IMR-90 (cell line): Measurements from ENCODE around the gene RPH3AL. TPM values are rescaled to one million over a fixed set of nuclear protein-coding genes. Genes with fewer than 3 reads are reported as not detected.

Experiments used
- ATAC-seq: fragments of 200-7000 bp; cut with Tn5 transposase; 2 replicates; pipeline ENCODE4 v1.9.1; 2020; ENCODE audit warnings: low read depth, mild to moderate bottlenecking, moderate library complexity
- BruUV-seq: library from RNA; stranded (reverse); fragments of 400-500 nt; replicated peaks from 2 replicates; lab custom pipeline; 2021; lab: Mats Ljungman, UMichigan
- CTCF ChIA-PET: fragments of 300-600 bp; formaldehyde crosslinking; extraction: SDS; loops from one replicate; lab custom pipeline; 2021; ENCODE audit warnings: antibody characterized with exemption; lab: Yijun Ruan, JAX
- POLR2A ChIA-PET: fragments of 300-600 bp; sonication (Branson Sonifier 250); formaldehyde crosslinking; loops from one replicate; lab custom pipeline; 2022; ENCODE audit warnings: antibody characterized with exemption; ENCODE audit not compliant: unreplicated experiment; lab: Charles Lee
- DNase-seq: peaks from one replicate; pipeline ENCODE4 v3.0.0; 2013
- H2AFZ ChIP-seq: replicated peaks from 2 replicates; pipeline ENCODE3; 2013; ENCODE audit warnings: low read length, mild to moderate bottlenecking; ENCODE audit not compliant: poor library complexity
- H2AK5ac ChIP-seq: 2 replicates; pipeline ENCODE4 v1.6.1; 2013; ENCODE audit warnings: low read depth, low read length, inconsistent platforms
- H2AK9ac ChIP-seq: replicated peaks from 2 replicates; pipeline ENCODE3; 2013; ENCODE audit warnings: mild to moderate bottlenecking, low read depth, low read length, moderate library complexity; ENCODE audit not compliant: poor library complexity
- H2BK120ac ChIP-seq: 2 replicates; pipeline ENCODE4 v1.6.1; 2013; ENCODE audit warnings: low read depth, low read length, inconsistent platforms
- H2BK15ac ChIP-seq: 3 replicates; pipeline ENCODE4 v1.6.1; 2013; ENCODE audit warnings: low read depth, low read length, inconsistent platforms
- H2BK20ac ChIP-seq: 2 replicates; pipeline ENCODE4 v1.6.1; 2013; ENCODE audit warnings: low read depth, mild to moderate bottlenecking, inconsistent platforms, low read length, moderate library complexity
- H2BK5ac ChIP-seq: 2 replicates; pipeline ENCODE4 v1.6.1; 2013; ENCODE audit warnings: mild to moderate bottlenecking, low read depth, low read length, inconsistent platforms; ENCODE audit not compliant: poor library complexity, severe bottlenecking
- H3K14ac ChIP-seq: replicated peaks from 2 replicates; pipeline ENCODE4 v1.6.1; 2013; ENCODE audit warnings: low read depth, low read length, inconsistent platforms
- H3K18ac ChIP-seq: 2 replicates; pipeline ENCODE4 v1.6.1; 2013; ENCODE audit warnings: low read depth, low read length, control low read depth
- H3K23ac ChIP-seq: 2 replicates; pipeline ENCODE4 v1.6.1; 2013; ENCODE audit warnings: low read depth, low read length, inconsistent platforms
- H3K27ac ChIP-seq: 2 replicates; pipeline ENCODE4 v1.5.1; 2013; ENCODE audit warnings: mild to moderate bottlenecking, control low read depth, low read length; ENCODE audit not compliant: insufficient read depth
- H3K27me3 ChIP-seq: 2 replicates; pipeline ENCODE4 v1.6.1; 2013; ENCODE audit warnings: low read length; ENCODE audit not compliant: control insufficient read depth, insufficient read depth
- H3K36me3 ChIP-seq: 2 replicates; pipeline ENCODE4 v1.6.1; 2013; ENCODE audit warnings: low read length, mixed read lengths; ENCODE audit not compliant: control insufficient read depth, insufficient read depth
- H3K4ac ChIP-seq: 2 replicates; pipeline ENCODE4 v1.6.1; 2013; ENCODE audit warnings: low read depth, low read length, inconsistent platforms
- H3K4me1 ChIP-seq: 2 replicates; pipeline ENCODE4 v1.6.1; 2013; ENCODE audit warnings: low read length, mixed read lengths; ENCODE audit not compliant: control insufficient read depth, insufficient read depth
- H3K4me2 ChIP-seq: 2 replicates; pipeline ENCODE4 v1.6.1; 2013; ENCODE audit warnings: low read depth, mild to moderate bottlenecking, control low read depth, low read length, moderate library complexity
- H3K4me3 ChIP-seq: 2 replicates; pipeline ENCODE4 v1.5.1; 2013; ENCODE audit warnings: low read depth, mild to moderate bottlenecking, control low read depth, low read length, moderate library complexity; ENCODE audit not compliant: insufficient read depth
- H3K56ac ChIP-seq: 2 replicates; pipeline ENCODE4 v1.6.1; 2013; ENCODE audit warnings: low read length, inconsistent platforms; ENCODE audit not compliant: insufficient read depth; ENCODE audit errors: extremely low read depth
- H3K79me1 ChIP-seq, 2 experiments: 2 replicates each; pipeline ENCODE4 v1.6.1; 2013; ENCODE audit warnings: low read length in 2 of 2, inconsistent platforms in 1 of 2, low read depth in 1 of 2
- H3K9ac ChIP-seq: 2 replicates; pipeline ENCODE4 v1.6.1; 2013; ENCODE audit warnings: low read depth, low read length, control low read depth
- H3K9me1 ChIP-seq: 2 replicates; pipeline ENCODE4 v1.6.1; 2013; ENCODE audit warnings: low read length, inconsistent platforms; ENCODE audit not compliant: insufficient read depth
- H3K9me3 ChIP-seq: 2 replicates; pipeline ENCODE4 v1.6.1; 2013; ENCODE audit warnings: low read length; ENCODE audit not compliant: control insufficient read depth, insufficient read depth
- H4K20me1 ChIP-seq: 2 replicates; pipeline ENCODE4 v1.6.1; 2013; ENCODE audit warnings: low read length, inconsistent platforms; ENCODE audit not compliant: insufficient read depth
- H4K5ac ChIP-seq: 2 replicates; pipeline ENCODE4 v1.6.1; 2013; ENCODE audit warnings: mild to moderate bottlenecking, low read depth, low read length, control low read depth
- H4K8ac ChIP-seq, 2 experiments: 2 replicates each; pipeline ENCODE4 v1.6.1; 2013; ENCODE audit warnings: low read depth in 2 of 2, low read length in 2 of 2, control low read depth in 1 of 2, inconsistent platforms in 1 of 2
- H4K91ac ChIP-seq: 2 replicates; pipeline ENCODE4 v1.6.1; 2013; ENCODE audit warnings: low read depth, low read length, inconsistent platforms; ENCODE audit not compliant: insufficient read depth
- RCOR1 ChIP-seq: IDR thresholded peaks from 2 replicates; pipeline ENCODE4 v1.6.1; 2012; ENCODE audit warnings: mild to moderate bottlenecking, low read length, improper control_type of control experiment; ENCODE audit not compliant: insufficient replicate concordance
- SMC3 ChIP-seq: fragments of 150-350 bp; IDR thresholded peaks from 2 replicates; pipeline ENCODE4 v1.6.1; 2016; ENCODE audit warnings: low read depth, mild to moderate bottlenecking, antibody characterized with exemption, low read length, moderate library complexity
- WGBS, 2 experiments: methylation state at CpG; one replicate each; pipeline versions ENCODE4 v1.1.5 to v1.1.7; 2013; ENCODE audit warnings: missing lambda C conversion rate in 2 of 2; ENCODE audit not compliant: insufficient read length in 1 of 2; ENCODE audit errors: extremely low coverage in 2 of 2; 5-methylcytosine and 5-hydroxymethylcytosine counted together
- dilution Hi-C: fragments of 300-500 bp; cut with HindIII; formaldehyde crosslinking; loops from one replicate; pipeline ENCODE4 v1.14.3; 2018; ENCODE audit warnings: low sequenced_read_pairs; ENCODE audit not compliant: unreplicated experiment
- in situ Hi-C: fragments of 300-500 bp; cut with MboI; formaldehyde crosslinking; loops from 3 replicates; pipeline ENCODE4 v1.14.3; 2019; ENCODE audit warnings: low sequenced_read_pairs, inconsistent platforms, mixed read lengths
- intact Hi-C: fragments of 100-400 bp; cut with micrococcal nuclease; formaldehyde crosslinking; loops from 2 replicates; pipeline ENCODE4 v1.10.0; 2022
- polyA plus RNA-seq, 3 experiments: library from polyadenylated mRNA; depleted of rRNA; stranded (reverse); fragments of >200 nt; gene quantifications; 2 replicates each; pipeline ENCODE4 v1.2.3, GENCODE V29; 2012; ENCODE audit warnings: low replicate concordance in 1 of 3
- total RNA-seq: library from RNA; depleted of rRNA; stranded (reverse); fragments of >200 nt; gene quantifications from 2 replicates; pipeline ENCODE4 v1.2.3, GENCODE V29; 2012

Gene RPH3AL
- total and polyA plus RNA-seq, 2 of the 4 experiments (the other 2 are of a cell fraction), result 1.8 to 2.5 TPM

GRCh38 chr17:330993-331701 lies 21.5 kb downstream of the RPH3AL start:
- Histone ChIP-seq H3K4me1 (peaks cover 3% of the 10 kb centered on the region; the same call in 1 of the 2 replicates), H3K9me3 (no peaks in the 10 kb centered on the region), H3K14ac (no peak overlapping the region), H3K79me1 (no peaks in the 10 kb centered on the region), H4K8ac (no peak overlapping the region), H3K27ac (no peak overlapping the region), H2BK120ac (no peak overlapping the region), H2BK5ac (no peak overlapping the region), H3K4ac (no peak overlapping the region), H2BK20ac (no peak overlapping the region), H2BK15ac (no peak overlapping the region), H4K5ac (no peak overlapping the region), H3K36me3 (no peaks in the 10 kb centered on the region), H3K56ac (no peak overlapping the region), H2AFZ (peak overlapping the region; percentile 48), H3K9me1 (no peaks in the 10 kb centered on the region), H3K27me3 (peaks cover 25% of the 10 kb centered on the region; the same call in 1 of the 2 replicates), H3K23ac (no peak overlapping the region), H3K18ac (no peak overlapping the region), H3K4me3 (no peak overlapping the region), H4K20me1 (no peaks in the 10 kb centered on the region), H2AK5ac (no peak overlapping the region), H3K9ac (no peak overlapping the region), H4K91ac (no peak overlapping the region), H2AK9ac (no peak overlapping the region), H3K4me2 (no peak overlapping the region)
- no peak for TF ChIP-seq RCOR1
- no peak for TF ChIP-seq SMC3
- no TSS peak for BruUV-seq
- no peak for ATAC-seq
- dilution Hi-C loops (no loop called here), intact Hi-C loops (no loop called here), in situ Hi-C loops (no loop called here)
- WGBS, 2 experiments, result 60% methylated on average over 8 of the region's 26 CpGs; no CpG with 5 or more reads in 1 of the 2 experiments
- ChIA-PET CTCF (no interaction called here), POLR2A (no interaction called here)
- no peak for DNase-seq
